Stomach (tissue), 9 donors: ENCODE data around the gene EN2. TPM values are rescaled to one million over a fixed set of nuclear protein-coding genes. Genes with fewer than 3 reads are reported as not detected.

ENCODE experiments used
- DNase-seq, 2 donors: peaks; one replicate each; pipeline versions ENCODE4 v3.0.0 to v3.0.0-alpha.2; 2013 to 2019
- H3K27ac ChIP-seq, 5 donors: fragments of 200-600 bp in 4 of 5; sonication (generic) in 4 of 5; one replicate each; pipeline ENCODE4 v1.5.1; 2013 to 2019; ENCODE audit warnings: mild to moderate bottlenecking in 1 of 5, moderate library complexity in 1 of 5
- H3K27me3 ChIP-seq, 3 donors: fragments of 200-600 bp; sonication (generic); one replicate each; pipeline ENCODE4 v1.5.1; 2017 to 2019; ENCODE audit warnings: mixed run types in 1 of 3
- H3K36me3 ChIP-seq, 4 donors: fragments of 200-600 bp; sonication (generic); 1 replicate in 3 of 4; 2 replicates in 1 of 4; pipeline ENCODE4 v1.5.1; 2016 to 2019
- H3K4me1 ChIP-seq, 4 donors: fragments of 200-600 bp; sonication (generic); one replicate each; pipeline ENCODE4 v1.5.1; 2016 to 2019
- H3K4me3 ChIP-seq, 4 donors: fragments of 200-600 bp; sonication (generic) in 3 of 4; one replicate each; pipeline ENCODE4 v1.5.1; 2016 to 2019; ENCODE audit warnings: mild to moderate bottlenecking in 1 of 4
- H3K9me3 ChIP-seq, 4 donors: fragments of 200-600 bp; sonication (generic); one replicate each; pipeline ENCODE4 v1.5.1; 2016 to 2019
- EP300 ChIP-seq: sonication (generic); formaldehyde crosslinking; IDR thresholded peaks from one replicate; pipeline ENCODE4 v1.6.1; 2017; ENCODE audit warnings: antibody characterized with exemption
- POLR2A ChIP-seq, 4 donors: fragments of 450-650 bp; IDR thresholded peaks; one replicate each; pipeline ENCODE4 v1.6.1; 2016; ENCODE audit warnings: antibody characterized with exemption in 4 of 4, control low read depth in 2 of 4, mild to moderate bottlenecking in 1 of 4, moderate library complexity in 1 of 4
- POLR2AphosphoS5 ChIP-seq, 3 donors: sonication (generic); formaldehyde crosslinking; IDR thresholded peaks; one replicate each; pipeline ENCODE4 v1.6.1; 2016; ENCODE audit warnings: antibody characterized with exemption in 3 of 3
- WGBS, 5 donors: extraction: QIAGEN DNeasy Blood & Tissue Kit in 3 of 5; methylation state at CpG; one replicate each; pipeline versions ENCODE4 v1.1.5 to v1.1.7; 2013 to 2018; 5-methylcytosine and 5-hydroxymethylcytosine counted together
- intact Hi-C: fragments of 100-400 bp; cut with DNase I; formaldehyde crosslinking; loops from one replicate; pipeline ENCODE4 v1.15.1; 2023; ENCODE audit warnings: low total_unique reads
- polyA plus RNA-seq, 3 donors: library from polyadenylated mRNA; stranded (reverse); fragments of 200-250 nt; gene quantifications; one replicate each; pipeline ENCODE4 v1.2.3, GENCODE V29; 2013
- total RNA-seq, 5 donors: library from RNA; depleted of rRNA; stranded (reverse); fragments of >200 nt; gene quantifications; one replicate each; pipeline versions ENCODE4 v1.1.0 to v1.2.3, GENCODE V29; 2014 to 2016
- TF ChIP-seq, protein P1 (sequence below), 7 experiments: fragments of 450-650 bp in 4 of 7; fragments of 200-600 bp in 3 of 7; sonication (generic) in 3 of 7; IDR thresholded peaks; one replicate each; pipeline ENCODE4 v1.5.1; 2016 to 2019; ENCODE audit warnings: antibody characterized with exemption in 7 of 7, control low read depth in 2 of 7, mild to moderate bottlenecking in 1 of 7
- donor health status: healthy with polysubstance abuse.
- donor health status: Bipolar disorder and iron deficiency.
- donor health status: healthy.

The EN2 gene
- total and polyA plus RNA-seq, 8 donors: 0.03 TPM; not detected in 7

DNA sequence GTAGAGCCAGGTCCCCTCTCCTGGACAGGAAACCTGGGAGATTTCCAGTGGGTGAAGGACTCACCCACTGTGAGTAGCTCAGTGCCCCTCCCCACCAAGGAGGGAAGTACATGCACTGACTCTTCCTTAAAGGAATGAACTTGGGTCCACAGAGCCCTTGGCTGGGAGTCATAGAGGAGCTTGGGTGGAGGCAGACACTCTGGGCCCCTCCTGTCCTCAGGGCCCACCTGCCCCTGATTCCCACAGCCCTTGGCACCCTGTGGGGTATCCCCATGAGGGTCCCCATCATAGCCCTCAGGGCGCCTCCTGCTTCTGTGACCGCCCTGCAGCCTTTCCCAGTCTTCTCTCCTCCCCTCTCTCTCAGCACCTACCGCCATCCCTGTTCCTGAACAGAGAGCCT is 3.7 kb downstream of the EN2 start:
- Histone ChIP-seq H3K4me3 (no peak overlapping the region), H3K36me3 (no peaks in the 10 kb centered on the region), H3K4me1 (peaks cover 26 to 50% (median 37%) of the 10 kb centered on the region in 4 donors), H3K9me3 (no peaks in the 10 kb centered on the region), H3K27ac (no peak overlapping the region), H3K27me3 (peaks cover 65 to 97% (median 96%) of the 10 kb centered on the region in 3 donors)
- intact Hi-C loops: no loop called here
- WGBS, 5 donors: 18 to 37% (median 31%) methylated on average over 3 of the region's 3 CpGs
- DNase-seq: no peak
- TF ChIP-seq POLR2A (IDR thresholded peaks at IDR 0.05) (no peak), EP300 (no peak), POLR2AphosphoS5 (IDR thresholded peaks at IDR 0.05) (no peak)
- TF ChIP-seq, protein P1, sequence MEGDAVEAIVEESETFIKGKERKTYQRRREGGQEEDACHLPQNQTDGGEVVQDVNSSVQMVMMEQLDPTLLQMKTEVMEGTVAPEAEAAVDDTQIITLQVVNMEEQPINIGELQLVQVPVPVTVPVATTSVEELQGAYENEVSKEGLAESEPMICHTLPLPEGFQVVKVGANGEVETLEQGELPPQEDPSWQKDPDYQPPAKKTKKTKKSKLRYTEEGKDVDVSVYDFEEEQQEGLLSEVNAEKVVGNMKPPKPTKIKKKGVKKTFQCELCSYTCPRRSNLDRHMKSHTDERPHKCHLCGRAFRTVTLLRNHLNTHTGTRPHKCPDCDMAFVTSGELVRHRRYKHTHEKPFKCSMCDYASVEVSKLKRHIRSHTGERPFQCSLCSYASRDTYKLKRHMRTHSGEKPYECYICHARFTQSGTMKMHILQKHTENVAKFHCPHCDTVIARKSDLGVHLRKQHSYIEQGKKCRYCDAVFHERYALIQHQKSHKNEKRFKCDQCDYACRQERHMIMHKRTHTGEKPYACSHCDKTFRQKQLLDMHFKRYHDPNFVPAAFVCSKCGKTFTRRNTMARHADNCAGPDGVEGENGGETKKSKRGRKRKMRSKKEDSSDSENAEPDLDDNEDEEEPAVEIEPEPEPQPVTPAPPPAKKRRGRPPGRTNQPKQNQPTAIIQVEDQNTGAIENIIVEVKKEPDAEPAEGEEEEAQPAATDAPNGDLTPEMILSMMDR (IDR thresholded peaks at IDR 0.05): no peak

DNA sequence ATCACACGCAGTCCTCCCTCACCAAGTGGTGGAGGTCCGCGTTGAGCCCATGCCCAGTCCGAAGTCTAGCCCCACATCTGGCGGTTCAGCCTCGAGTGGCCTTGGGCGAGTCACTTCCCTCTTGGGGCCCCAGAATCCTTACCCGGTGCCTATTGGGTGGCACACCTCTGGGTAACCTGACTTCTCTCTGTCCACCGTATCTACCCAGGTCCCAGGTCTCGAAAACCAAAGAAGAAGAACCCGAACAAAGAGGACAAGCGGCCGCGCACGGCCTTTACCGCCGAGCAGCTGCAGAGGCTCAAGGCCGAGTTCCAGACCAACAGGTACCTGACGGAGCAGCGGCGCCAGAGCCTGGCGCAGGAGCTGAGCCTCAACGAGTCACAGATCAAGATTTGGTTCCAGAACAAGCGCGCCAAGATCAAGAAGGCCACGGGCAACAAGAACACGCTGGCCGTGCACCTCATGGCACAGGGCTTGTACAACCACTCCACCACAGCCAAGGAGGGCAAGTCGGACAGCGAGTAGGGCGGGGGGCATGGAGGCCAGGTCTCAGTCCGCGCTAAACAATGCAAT is 4.3 kb downstream of the EN2 start:
- no peak overlapping the region for H3K4me3 ChIP-seq
- no peak for TF ChIP-seq POLR2AphosphoS5 (IDR thresholded peaks at IDR 0.05)
- no peak for TF ChIP-seq POLR2A (IDR thresholded peaks at IDR 0.05)
- TF ChIP-seq, protein P1 (IDR thresholded peaks at IDR 0.05): no peak
- no peak for TF ChIP-seq EP300
- H3K27ac ChIP-seq: no peak overlapping the region
- peaks cover 24 to 50% (median 37%) of the 10 kb centered on the region in 4 donors for H3K4me1 ChIP-seq
- DNase-seq: no peak
- H3K9me3 ChIP-seq: no peaks in the 10 kb centered on the region
- H3K36me3 ChIP-seq: no peaks in the 10 kb centered on the region
- 7 to 15% (median 10%) methylated on average over 24 to 33 of the region's 33 CpGs for whole genome bisulfite sequencing, 5 donors
- intact Hi-C loops: no loop called here
- H3K27me3 ChIP-seq: peaks cover 65 to 97% (median 96%) of the 10 kb centered on the region in 3 donors

DNA sequence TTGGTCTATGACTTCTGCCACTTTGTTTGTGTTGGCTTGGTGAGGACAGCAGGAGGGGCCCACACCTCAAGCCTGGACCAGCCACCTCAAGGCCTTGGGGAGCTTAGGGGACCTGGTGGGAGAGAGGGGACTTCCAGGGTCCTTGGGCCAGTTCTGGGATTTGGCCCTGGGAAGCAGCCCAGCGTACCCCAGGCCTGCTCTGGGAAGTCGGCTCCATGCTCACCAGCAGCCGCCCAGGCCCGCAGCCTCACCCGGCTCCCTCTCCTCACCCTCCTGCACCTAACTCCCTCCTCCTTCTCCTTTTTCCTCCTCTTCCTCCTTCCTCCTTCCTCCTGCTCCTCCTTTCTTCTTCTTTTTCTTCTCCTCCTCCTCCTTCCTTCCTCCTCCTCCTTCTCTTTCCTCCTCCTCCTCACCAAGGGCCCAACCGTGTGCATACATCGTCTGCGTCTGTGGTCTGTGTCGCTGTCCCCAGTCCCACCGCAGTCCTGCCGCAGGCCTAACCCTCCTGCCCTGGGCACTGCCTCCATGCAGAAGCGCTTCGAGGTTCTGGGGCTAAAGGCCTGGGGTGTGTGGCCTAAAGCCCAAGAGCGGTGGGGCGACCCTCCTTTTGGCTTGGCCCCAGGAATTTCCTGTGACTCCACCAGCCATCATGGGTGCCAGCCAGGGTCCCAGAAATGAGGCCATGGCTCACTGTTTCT is 5.3 kb downstream of the EN2 start:
- Histone ChIP-seq H3K4me1 (peaks cover 28 to 53% (median 40%) of the 10 kb centered on the region in 4 donors), H3K4me3 (no peak overlapping the region), H3K9me3 (no peaks in the 10 kb centered on the region), H3K36me3 (no peaks in the 10 kb centered on the region), H3K27me3 (peaks cover 68 to 100% (median 100%) of the 10 kb centered on the region in 3 donors), H3K27ac (no peak overlapping the region)
- intact Hi-C loops: no loop called here
- no peak for DNase-seq
- WGBS, 5 donors: 11 to 22% (median 17%) methylated on average over 15 of the region's 15 CpGs
- TF ChIP-seq POLR2A (IDR thresholded peaks at IDR 0.05) (no peak), POLR2AphosphoS5 (IDR thresholded peaks at IDR 0.05) (no peak), EP300 (no peak)
- TF ChIP-seq, protein P1 (IDR thresholded peaks at IDR 0.05): no peak

DNA sequence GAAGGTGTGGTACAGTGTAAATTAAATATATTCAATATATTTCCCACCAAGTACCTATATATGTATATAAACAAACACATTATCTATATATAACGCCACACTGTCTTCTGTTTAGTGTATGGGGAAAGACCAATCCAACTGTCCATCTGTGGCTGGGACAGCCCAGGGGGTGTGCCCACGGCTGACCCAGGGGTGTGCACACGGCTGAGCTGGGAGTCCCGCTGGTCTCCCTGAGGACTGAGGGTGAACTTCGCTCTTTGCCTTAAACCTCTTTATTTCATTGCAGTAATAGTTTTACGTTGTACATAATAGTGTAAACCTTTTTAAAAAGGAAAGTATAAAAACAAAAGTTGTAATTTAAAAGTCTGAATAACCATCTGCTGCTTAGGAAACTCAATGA is 6.3 kb downstream of the EN2 start:
- peaks cover 23 to 52% (median 36%) of the 10 kb centered on the region in 4 donors for H3K4me1 ChIP-seq
- DNase-seq: no peak
- H3K36me3 ChIP-seq: no peaks in the 10 kb centered on the region
- TF ChIP-seq EP300: no peak
- TF ChIP-seq, protein P1 (IDR thresholded peaks at IDR 0.05): no peak
- no peak for TF ChIP-seq POLR2A (IDR thresholded peaks at IDR 0.05)
- no peak for TF ChIP-seq POLR2AphosphoS5 (IDR thresholded peaks at IDR 0.05)
- H3K4me3 ChIP-seq: no peak overlapping the region
- 9 to 19% (median 14%) methylated on average over 6 of the region's 6 CpGs for WGBS, 5 donors
- no peaks in the 10 kb centered on the region for H3K9me3 ChIP-seq
- peaks cover 66 to 100% (median 100%) of the 10 kb centered on the region in 3 donors for H3K27me3 ChIP-seq
- intact Hi-C loops: no loop called here
- no peak overlapping the region for H3K27ac ChIP-seq
